ENCODE measurements around the gene SPAG16. TPM values are rescaled to one million over a fixed set of nuclear protein-coding genes. Genes with fewer than 3 reads are reported as not detected.

The SPAG16 gene
- total RNA-seq, 1 experiment from 2014 or later: 17.3 TPM

GRCh38 chr2:214361116-214361515 is 1076.9 kb downstream of the SPAG16 start:
- no peak overlapping the region for H3K56ac ChIP-seq (ENCODE audit: insufficient read length, low read depth, low read length)
- peaks cover 9 to 11% of the 10 kb centered on the region in 2 experiments for H3K4me1 Mint-ChIP-seq
- H2AFZ ChIP-seq (ENCODE audit: low read length): no peak overlapping the region

More at GRCh38 chr2:214361116-214361515, 1076.9 kb downstream of the SPAG16 start:
- Histone ChIP-seq H3K14ac (ENCODE audit: insufficient read depth, low read length) (no peak overlapping the region), H3K9me3 (ENCODE audit: control insufficient read depth, low read depth, low read length) (no peaks in the 10 kb centered on the region), H2AK5ac (ENCODE audit: insufficient read length, low read length) (no peak overlapping the region), H3K18ac (ENCODE audit: insufficient read length, low read depth, low read length) (no peak overlapping the region), H2BK5ac (ENCODE audit: insufficient read length, low read length) (no peak overlapping the region), H3K79me1 (ENCODE audit: insufficient read depth, low read depth, low read length, poor library complexity, severe bottlenecking) (no peaks in the 10 kb centered on the region), H3K23me2 (ENCODE audit: insufficient read length, low read depth, low read length, poor library complexity, severe bottlenecking) (no peaks in the 10 kb centered on the region), H4K20me1 (ENCODE audit: control insufficient read depth, insufficient read depth, insufficient read length) (no peaks in the 10 kb centered on the region), H3K9ac (ENCODE audit: extremely low read depth, insufficient read length, low read length) (no peak overlapping the region), H4K91ac (ENCODE audit: insufficient read length, low read depth, low read length) (no peak overlapping the region), H4K8ac (replicated peaks; ENCODE audit: insufficient read length, low read depth, low read length) (no peak overlapping the region), H3K23ac (ENCODE audit: insufficient read length, low read depth, low read length) (no peak overlapping the region), H3K4ac (ENCODE audit: low read depth, low read length) (no peak overlapping the region), H2BK120ac (ENCODE audit: low read depth, low read length, poor library complexity, severe bottlenecking) (no peak overlapping the region), H3T11ph (ENCODE audit: low read length) (no peak overlapping the region), H2BK12ac (ENCODE audit: insufficient read length, low read depth, low read length) (no peak overlapping the region), H3K4me2 (ENCODE audit: insufficient read depth, insufficient read length, low read length) (no peak overlapping the region), H3K79me2 (ENCODE audit: insufficient read depth, low read length) (no peaks in the 10 kb centered on the region), H3K27ac (ENCODE audit: insufficient read length, low read depth, low read length) (no peak overlapping the region), H2BK15ac (ENCODE audit: low read depth, low read length) (no peak overlapping the region), H3K4me1 (ENCODE audit: insufficient read depth, low read length) (no peaks in the 10 kb centered on the region), H3K27me3 (ENCODE audit: insufficient read depth, low read length) (no peaks in the 10 kb centered on the region), H4K5ac (ENCODE audit: insufficient read length, low read depth, low read length) (no peak overlapping the region), H2BK20ac (ENCODE audit: low read depth, low read length, poor library complexity, severe bottlenecking) (no peak overlapping the region)
- H3K36me3 Mint-ChIP-seq (ENCODE audit: insufficient read depth in 1 of 3, low read depth in 3 of 3): peaks cover 5 to 17% (median 9%) of the 10 kb centered on the region in 3 experiments
- no peak overlapping the region for H3K4me3 Mint-ChIP-seq
- WGBS (ENCODE audit: extremely low coverage, insufficient read length, low lambda C conversion rate): no CpG with 5 or more reads among the region's 4 CpGs
- H3K27ac Mint-ChIP-seq: no peak overlapping the region
- H3K9me3 Mint-ChIP-seq: peaks cover 14 to 18% of the 10 kb centered on the region in 2 experiments
- H3K27me3 Mint-ChIP-seq (ENCODE audit: low read depth): no peaks in the 10 kb centered on the region
- no peak for TF ChIP-seq CTCF (conservative IDR thresholded peaks at IDR 0.05)
- DNase-seq: no peak

All from H9 (cell line).